ENCODE results near the gene ATP1A3.
"Not testable (repeated sequence)": the region's sequence is repeated elsewhere in the genome, so short reads cannot be mapped to it uniquely, and the experiment has no call there.

The ATP1A3 gene

GRCh38 chr19:42010245-42011126, 16.5 kb upstream of the ATP1A3 start:
- no peak for DNase-seq (ENCODE audit: low read depth, low spot score)

GRCh38 chr19:42006569-42006968, 12.5 kb upstream of the ATP1A3 start:
- DNase-seq (ENCODE audit: low read depth, low spot score), result no peak

GRCh38 chr19:42005504-42005903, 11.5 kb upstream of the ATP1A3 start:
- no peak for DNase-seq (ENCODE audit: low read depth, low spot score)

GRCh38 chr19:42003506-42004294, 9.7 kb upstream of the ATP1A3 start:
- DNase-seq (ENCODE audit: low read depth, low spot score), result no peak

- no peak for DNase-seq (ENCODE audit: low read depth, low spot score)
Measured at GRCh38 chr19:41999878-42000208, 5.8 kb upstream of the ATP1A3 start.

GRCh38 chr19:41999071-41999877, 5.2 kb upstream of the ATP1A3 start:
- no peak for DNase-seq (ENCODE audit: low read depth, low spot score)

- no peak for DNase-seq (ENCODE audit: low read depth, low spot score)
Measured at GRCh38 chr19:41998246-41999020, 4.4 kb upstream of the ATP1A3 start.

- DNase-seq (ENCODE audit: low read depth, low spot score), result no peak
Measured at GRCh38 chr19:41997851-41998229, 3.8 kb upstream of the ATP1A3 start.

- DNase-seq (ENCODE audit: low read depth, low spot score), result no peak
Measured at GRCh38 chr19:41997121-41997850, 3.3 kb upstream of the ATP1A3 start.

- peak; percentile 48 for DNase-seq (ENCODE audit: low read depth, low spot score)
Measured at GRCh38 chr19:41995959-41996797, 2.1 kb upstream of the ATP1A3 start.

- no peak for DNase-seq (ENCODE audit: low read depth, low spot score)
Measured at GRCh38 chr19:41994994-41995958, 1.2 kb upstream of the ATP1A3 start.

- no peak for DNase-seq (ENCODE audit: low read depth, low spot score)
Measured at GRCh38 chr19:41994521-41994971, 516 bp upstream of the ATP1A3 start.

- DNase-seq (ENCODE audit: low read depth, low spot score), result not testable (repeated sequence)
Measured at GRCh38 chr19:41991925-41992569, 2.0 kb downstream of the ATP1A3 start.

- DNase-seq (ENCODE audit: low read depth, low spot score), result no peak
Measured at GRCh38 chr19:41991025-41991424, 3.0 kb downstream of the ATP1A3 start.

- DNase-seq (ENCODE audit: low read depth, low spot score), result no peak
Measured at GRCh38 chr19:41990615-41991014, 3.4 kb downstream of the ATP1A3 start.

- DNase-seq (ENCODE audit: low read depth, low spot score), result no peak
Measured at GRCh38 chr19:41990028-41990427, 4.0 kb downstream of the ATP1A3 start.

GRCh38 chr19:41988947-41989346, 5.1 kb downstream of the ATP1A3 start:
- DNase-seq (ENCODE audit: low read depth, low spot score), result no peak
